ENCODE results near the gene CAPN2.
"Not testable (repeated sequence)": the region's sequence is repeated elsewhere in the genome, so short reads cannot be mapped to it uniquely, and the experiment has no call there.

CAPN2 gene

DNA sequence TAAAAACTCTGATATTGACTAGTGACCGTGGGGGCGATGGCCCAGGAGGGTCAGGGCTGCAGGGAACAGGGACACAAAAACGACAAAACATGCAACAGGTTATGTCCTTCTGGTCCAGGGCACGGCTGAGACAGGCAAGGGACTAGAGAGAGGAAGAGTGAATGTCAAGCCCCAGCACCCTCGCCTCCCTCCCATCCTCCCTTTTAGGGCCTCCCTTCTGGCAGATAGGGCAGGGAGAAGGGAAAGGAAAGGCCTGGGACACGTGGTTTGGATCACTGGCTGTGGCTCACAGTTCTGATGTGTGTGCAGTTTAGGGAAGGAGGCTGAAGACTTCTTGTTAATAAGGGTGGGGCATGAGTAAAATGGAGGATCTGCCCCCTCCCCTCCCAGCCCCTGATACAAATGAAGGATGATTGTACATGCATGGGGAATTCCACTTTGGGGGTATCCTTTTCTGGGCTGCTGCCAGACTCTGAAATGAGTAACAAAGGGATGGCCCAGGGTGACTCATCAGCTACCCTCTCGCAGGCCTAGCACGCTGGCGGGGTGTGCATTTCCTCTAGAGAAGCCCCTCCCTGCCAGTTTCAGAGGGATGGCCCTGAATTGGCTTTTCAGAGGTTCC is 14.2 kb downstream of the CAPN2 start:
- Histone ChIP-seq H3K9ac (ENCODE audit: low read length) (no peak overlapping the region), H3K27me3 (ENCODE audit: control insufficient read depth, insufficient read depth, low read length) (no peaks in the 10 kb centered on the region), H3K27ac (ENCODE audit: low read depth, low read length) (peak overlapping the region; percentile 44), H3K4me3 (ENCODE audit: low read length) (no peak overlapping the region), H3K36me3 (ENCODE audit: control insufficient read depth, insufficient read depth, low read length) (peaks cover 7% of the 10 kb centered on the region), H3K4me1 (ENCODE audit: control insufficient read depth, insufficient read depth, low read length) (peaks cover 13% of the 10 kb centered on the region)

DNA sequence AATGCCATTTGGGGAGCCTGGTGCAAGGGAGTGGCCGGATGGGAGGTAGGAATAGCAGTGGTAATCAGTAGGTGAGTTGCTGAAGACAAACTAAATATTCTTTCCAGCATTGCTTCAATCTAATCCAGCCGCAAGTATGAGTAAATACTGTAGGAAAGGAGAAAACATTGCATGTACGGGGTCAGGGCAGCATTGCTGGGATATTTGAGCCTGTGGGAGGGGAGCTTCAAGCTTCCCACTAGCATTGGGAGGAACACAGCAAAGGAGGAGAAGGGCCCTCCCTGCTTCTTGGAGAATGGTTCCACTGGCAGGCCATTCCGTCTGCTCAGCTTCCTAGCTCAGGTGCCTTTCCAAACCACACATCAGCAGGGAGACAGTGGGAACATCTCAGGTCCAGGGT is 15.2 kb downstream of the CAPN2 start:
- H3K4me1 ChIP-seq (ENCODE audit: control insufficient read depth, insufficient read depth, low read length), result peaks cover 13% of the 10 kb centered on the region
- peaks cover 7% of the 10 kb centered on the region for H3K36me3 ChIP-seq (ENCODE audit: control insufficient read depth, insufficient read depth, low read length)

DNA sequence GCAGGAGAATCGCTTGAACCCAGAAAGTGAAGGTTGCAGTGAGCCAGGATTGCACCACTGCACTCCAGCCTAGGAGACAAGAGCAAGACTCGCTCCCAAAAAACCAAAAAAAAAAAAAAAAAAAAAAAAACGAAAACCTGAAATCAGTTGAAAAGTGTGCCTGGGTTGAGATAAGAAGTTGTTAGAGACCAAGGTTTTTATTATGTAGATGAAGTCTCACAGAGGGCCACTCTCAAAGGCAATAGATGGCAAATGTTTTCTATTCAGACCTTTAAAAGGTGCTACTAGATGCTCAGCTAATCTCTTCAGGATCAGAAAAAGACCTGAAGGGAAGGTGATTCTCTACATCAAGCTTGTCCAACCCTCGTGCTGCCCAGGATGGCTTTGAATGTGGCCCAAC is 17.6 kb downstream of the CAPN2 start:
- Histone ChIP-seq H3K4me1 (ENCODE audit: control insufficient read depth, insufficient read depth, low read length) (peaks cover 13% of the 10 kb centered on the region), H3K9ac (ENCODE audit: low read length) (no peak overlapping the region), H3K27me3 (ENCODE audit: control insufficient read depth, insufficient read depth, low read length) (no peaks in the 10 kb centered on the region), H3K4me3 (ENCODE audit: low read length) (no peak overlapping the region), H3K36me3 (ENCODE audit: control insufficient read depth, insufficient read depth, low read length) (peaks cover 7% of the 10 kb centered on the region), H3K27ac (ENCODE audit: low read depth, low read length) (no peak overlapping the region)

More for the DNA sequence above, 15.2 kb downstream of the CAPN2 start:
- Histone ChIP-seq H3K9ac (ENCODE audit: low read length) (no peak overlapping the region), H3K4me3 (ENCODE audit: low read length) (no peak overlapping the region), H3K27me3 (ENCODE audit: control insufficient read depth, insufficient read depth, low read length) (no peaks in the 10 kb centered on the region), H3K27ac (ENCODE audit: low read depth, low read length) (no peak overlapping the region)

DNA sequence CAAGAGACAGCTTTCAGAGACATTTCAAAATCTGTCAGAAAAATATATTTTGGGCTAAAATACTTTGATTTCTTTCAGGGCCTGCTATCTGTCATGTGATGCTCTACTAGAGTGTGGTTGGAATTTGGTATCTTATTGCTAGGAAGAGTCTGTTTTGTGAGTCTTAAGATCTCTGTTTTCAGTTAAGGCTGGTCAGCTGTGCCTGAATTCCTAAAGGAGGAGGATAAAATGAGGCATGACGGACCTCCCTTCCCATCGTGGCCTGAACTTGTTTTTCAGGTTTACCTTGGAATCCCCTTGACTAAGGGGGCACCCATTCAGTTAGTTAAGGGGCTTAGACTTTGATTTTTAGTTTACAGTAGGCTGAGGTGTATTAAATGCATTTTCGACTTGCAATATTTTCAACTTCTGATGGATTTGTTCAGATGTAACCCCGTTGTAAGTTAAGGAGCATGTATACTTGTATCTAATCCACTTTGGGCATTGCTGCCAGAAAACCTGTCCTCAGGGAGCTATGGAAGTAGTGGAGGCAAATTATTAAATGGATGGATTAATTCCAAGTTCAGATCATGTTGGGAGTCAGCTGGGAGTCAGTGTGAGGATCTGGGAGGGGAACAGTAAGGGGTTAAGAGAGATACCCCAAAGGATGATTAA is 18.3 kb downstream of the CAPN2 start:
- Histone ChIP-seq H3K27ac (ENCODE audit: low read depth, low read length) (no peak overlapping the region), H3K27me3 (ENCODE audit: control insufficient read depth, insufficient read depth, low read length) (no peaks in the 10 kb centered on the region), H3K4me3 (ENCODE audit: low read length) (no peak overlapping the region), H3K36me3 (ENCODE audit: control insufficient read depth, insufficient read depth, low read length) (peaks cover 7% of the 10 kb centered on the region), H3K9ac (ENCODE audit: low read length) (no peak overlapping the region), H3K4me1 (ENCODE audit: control insufficient read depth, insufficient read depth, low read length) (peaks cover 13% of the 10 kb centered on the region)

DNA sequence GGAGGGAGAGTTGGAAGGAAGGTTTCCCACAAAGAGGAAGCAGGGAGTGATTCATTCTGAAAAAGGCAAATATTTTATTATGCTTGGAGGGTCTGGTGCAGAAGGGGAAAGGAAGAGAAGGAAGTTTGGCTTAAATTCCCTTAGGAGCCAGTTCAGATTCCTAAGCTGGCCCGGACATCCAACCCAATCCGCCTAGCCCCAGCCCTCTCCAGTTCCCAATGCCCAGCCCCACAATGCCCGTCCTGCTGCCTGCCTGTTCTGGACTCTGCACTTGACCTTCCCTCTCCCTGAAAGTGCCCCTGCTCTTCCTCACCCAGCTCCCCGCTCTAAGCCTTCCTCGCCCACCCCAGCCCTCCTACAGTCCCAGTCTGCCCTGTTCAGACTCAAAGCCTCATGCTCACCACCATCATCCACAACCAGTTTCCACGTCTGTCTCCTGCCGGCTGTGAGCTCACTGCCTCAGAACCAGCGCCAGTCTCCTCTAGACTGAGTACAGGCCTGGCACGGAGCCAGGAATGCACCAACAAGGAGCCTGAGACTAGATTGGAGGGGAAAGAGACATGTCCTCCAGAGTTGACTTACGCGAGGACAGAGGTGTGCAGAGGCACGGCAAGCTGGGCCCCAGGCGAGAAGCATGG is 18.9 kb downstream of the CAPN2 start:
- H3K4me1 ChIP-seq (ENCODE audit: control insufficient read depth, insufficient read depth, low read length), result peaks cover 8% of the 10 kb centered on the region
- H3K4me3 ChIP-seq (ENCODE audit: low read length), result no peak overlapping the region
- H3K27ac ChIP-seq (ENCODE audit: low read depth, low read length), result no peak overlapping the region
- no peaks in the 10 kb centered on the region for H3K27me3 ChIP-seq (ENCODE audit: control insufficient read depth, insufficient read depth, low read length)
- H3K36me3 ChIP-seq (ENCODE audit: control insufficient read depth, insufficient read depth, low read length), result peaks cover 7% of the 10 kb centered on the region
- no peak overlapping the region for H3K9ac ChIP-seq (ENCODE audit: low read length)

DNA sequence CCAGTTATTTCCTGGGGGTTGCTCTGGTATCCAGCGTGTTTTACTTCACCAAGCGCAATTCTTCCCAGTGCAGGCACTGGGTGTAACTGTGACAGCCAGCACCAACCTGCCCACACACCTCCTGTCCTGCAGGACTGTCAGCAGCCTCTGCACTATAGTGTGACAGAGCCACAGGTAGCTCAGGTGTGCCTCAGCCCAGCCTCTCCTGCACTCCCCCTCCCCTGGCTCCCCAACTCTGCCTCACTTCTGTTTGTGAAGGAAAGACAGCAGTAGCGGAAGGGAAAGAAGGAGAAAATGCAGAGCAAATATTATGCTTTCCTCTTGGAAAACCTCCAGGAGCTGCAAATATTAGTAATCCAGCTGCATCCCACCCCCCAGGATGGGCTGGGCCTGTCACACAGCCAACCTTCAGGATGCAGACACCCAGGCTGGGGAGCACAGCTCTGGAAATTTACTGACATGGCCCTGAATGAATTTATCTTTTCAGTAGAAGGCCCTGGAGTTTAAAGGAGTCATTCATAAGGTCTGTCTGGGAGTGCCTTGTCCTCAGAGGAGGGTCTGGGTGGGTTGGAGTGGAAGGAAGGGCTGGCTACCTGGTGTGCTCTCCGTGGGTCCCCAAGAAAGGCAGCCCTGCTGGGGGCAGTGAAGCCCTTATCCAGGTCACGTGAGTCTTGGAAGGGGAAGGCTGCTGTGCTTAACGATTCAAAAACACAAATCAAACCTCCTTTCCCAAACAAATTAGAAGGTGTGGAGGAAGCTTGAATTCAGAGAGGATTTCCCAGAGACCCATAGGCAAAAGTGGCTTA is 20.9 kb downstream of the CAPN2 start:
- Histone ChIP-seq H3K4me3 (ENCODE audit: low read length) (no peak overlapping the region), H3K9ac (ENCODE audit: low read length) (no peak overlapping the region), H3K27ac (ENCODE audit: low read depth, low read length) (no peak overlapping the region), H3K36me3 (ENCODE audit: control insufficient read depth, insufficient read depth, low read length) (peaks cover 7% of the 10 kb centered on the region), H3K4me1 (ENCODE audit: control insufficient read depth, insufficient read depth, low read length) (no peaks in the 10 kb centered on the region), H3K27me3 (ENCODE audit: control insufficient read depth, insufficient read depth, low read length) (no peaks in the 10 kb centered on the region)

DNA sequence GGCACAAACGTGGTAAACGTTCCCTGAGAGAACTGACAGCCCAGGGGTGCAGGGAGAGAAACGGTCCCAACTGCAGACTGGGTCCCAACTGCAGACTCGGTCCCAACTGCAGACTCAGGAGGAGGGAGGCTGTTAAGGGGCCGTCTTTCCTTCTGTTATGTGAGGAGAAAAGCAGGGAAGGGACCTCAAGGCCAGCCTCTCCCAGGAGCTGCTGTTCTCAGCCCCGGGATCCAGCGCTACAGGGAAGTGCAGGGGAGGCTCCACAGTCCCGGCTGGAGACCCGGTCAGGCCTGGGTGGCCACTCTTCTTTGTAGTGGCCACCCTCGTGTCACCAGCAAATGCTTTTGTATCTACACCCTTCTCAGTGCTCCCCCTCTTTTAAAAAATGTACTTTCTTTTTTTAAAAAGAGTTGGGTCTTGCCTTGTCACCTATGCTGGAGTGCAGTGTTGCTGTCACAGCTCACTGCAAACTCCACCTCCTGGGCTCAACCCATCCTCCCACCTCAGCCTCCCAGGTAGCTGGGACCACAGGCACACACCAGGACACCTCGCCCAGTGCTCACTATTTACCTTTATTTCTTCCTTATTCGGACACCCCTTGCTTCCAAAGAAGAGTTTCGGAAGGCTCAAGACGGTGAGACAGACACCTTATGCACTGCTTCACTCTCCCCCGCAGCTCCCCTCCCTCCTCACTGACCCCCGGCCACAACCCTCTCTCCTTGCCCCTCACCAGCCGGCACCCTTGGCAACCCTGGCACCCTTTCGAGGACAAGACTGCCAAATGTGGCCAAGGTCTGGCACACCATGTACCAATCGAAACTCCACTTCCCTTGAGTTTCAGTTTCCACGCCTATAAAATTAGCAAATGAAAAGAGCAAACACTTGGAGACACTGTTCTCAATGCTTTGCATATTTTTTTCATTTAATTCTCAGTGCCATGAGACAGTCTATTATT is 21.8 kb downstream of the CAPN2 start:
- no peak overlapping the region for H3K4me3 ChIP-seq (ENCODE audit: low read length)
- no peak overlapping the region for H3K9ac ChIP-seq (ENCODE audit: low read length)
- no peaks in the 10 kb centered on the region for H3K4me1 ChIP-seq (ENCODE audit: control insufficient read depth, insufficient read depth, low read length)
- no peak overlapping the region for H3K27ac ChIP-seq (ENCODE audit: low read depth, low read length)
- no peaks in the 10 kb centered on the region for H3K36me3 ChIP-seq (ENCODE audit: control insufficient read depth, insufficient read depth, low read length)
- H3K27me3 ChIP-seq (ENCODE audit: control insufficient read depth, insufficient read depth, low read length), result no peaks in the 10 kb centered on the region

DNA sequence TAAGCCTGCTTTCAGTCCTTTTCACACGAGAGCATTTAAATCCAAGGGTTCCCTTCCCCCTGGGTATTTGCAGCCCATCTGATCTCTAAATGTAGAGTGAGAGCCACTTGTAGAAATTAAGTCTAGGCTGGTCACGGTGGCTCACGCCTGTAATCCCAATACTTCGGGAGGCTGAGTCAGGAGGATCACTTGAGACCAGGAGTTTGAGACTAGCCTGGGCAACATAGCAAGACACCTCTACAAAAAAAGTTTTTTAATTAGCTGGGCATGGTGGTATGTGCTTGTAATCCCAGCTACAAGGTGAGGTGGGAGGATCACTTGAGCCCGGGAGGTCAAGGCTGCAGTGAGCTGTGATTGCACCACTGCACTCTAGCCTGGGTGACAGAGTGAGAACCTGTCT is 24.3 kb downstream of the CAPN2 start:
- not testable (repeated sequence) for H3K27ac ChIP-seq (ENCODE audit: low read depth, low read length); H3K4me3 ChIP-seq (ENCODE audit: low read length); H3K9ac ChIP-seq (ENCODE audit: low read length); H3K36me3 ChIP-seq (ENCODE audit: control insufficient read depth, insufficient read depth, low read length); H3K4me1 ChIP-seq (ENCODE audit: control insufficient read depth, insufficient read depth, low read length); H3K27me3 ChIP-seq (ENCODE audit: control insufficient read depth, insufficient read depth, low read length)

DNA sequence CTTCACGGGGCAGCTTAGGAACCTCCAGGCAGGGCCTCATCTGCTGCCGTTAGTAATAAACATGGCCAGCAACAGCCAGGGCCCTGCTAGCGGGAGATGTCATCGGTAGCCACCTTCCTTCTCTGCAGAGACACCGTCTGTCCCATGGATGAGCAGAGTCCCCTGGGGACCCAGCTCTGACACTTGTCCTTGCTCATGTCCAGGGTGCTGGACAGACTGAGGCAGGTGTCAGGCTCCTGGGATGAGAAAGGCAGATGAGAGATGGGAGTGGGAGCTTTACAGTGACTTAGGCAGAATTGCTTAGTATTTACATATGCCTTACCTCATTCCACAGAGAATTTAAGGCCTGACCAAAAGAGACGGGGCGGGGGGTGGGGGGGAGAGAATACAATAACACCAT is 25.0 kb downstream of the CAPN2 start:
- Histone ChIP-seq H3K4me3 (ENCODE audit: low read length) (no peak overlapping the region), H3K4me1 (ENCODE audit: control insufficient read depth, insufficient read depth, low read length) (peaks cover 2% of the 10 kb centered on the region), H3K27me3 (ENCODE audit: control insufficient read depth, insufficient read depth, low read length) (no peaks in the 10 kb centered on the region), H3K9ac (ENCODE audit: low read length) (no peak overlapping the region), H3K27ac (ENCODE audit: low read depth, low read length) (no peak overlapping the region), H3K36me3 (ENCODE audit: control insufficient read depth, insufficient read depth, low read length) (no peaks in the 10 kb centered on the region)

DNA sequence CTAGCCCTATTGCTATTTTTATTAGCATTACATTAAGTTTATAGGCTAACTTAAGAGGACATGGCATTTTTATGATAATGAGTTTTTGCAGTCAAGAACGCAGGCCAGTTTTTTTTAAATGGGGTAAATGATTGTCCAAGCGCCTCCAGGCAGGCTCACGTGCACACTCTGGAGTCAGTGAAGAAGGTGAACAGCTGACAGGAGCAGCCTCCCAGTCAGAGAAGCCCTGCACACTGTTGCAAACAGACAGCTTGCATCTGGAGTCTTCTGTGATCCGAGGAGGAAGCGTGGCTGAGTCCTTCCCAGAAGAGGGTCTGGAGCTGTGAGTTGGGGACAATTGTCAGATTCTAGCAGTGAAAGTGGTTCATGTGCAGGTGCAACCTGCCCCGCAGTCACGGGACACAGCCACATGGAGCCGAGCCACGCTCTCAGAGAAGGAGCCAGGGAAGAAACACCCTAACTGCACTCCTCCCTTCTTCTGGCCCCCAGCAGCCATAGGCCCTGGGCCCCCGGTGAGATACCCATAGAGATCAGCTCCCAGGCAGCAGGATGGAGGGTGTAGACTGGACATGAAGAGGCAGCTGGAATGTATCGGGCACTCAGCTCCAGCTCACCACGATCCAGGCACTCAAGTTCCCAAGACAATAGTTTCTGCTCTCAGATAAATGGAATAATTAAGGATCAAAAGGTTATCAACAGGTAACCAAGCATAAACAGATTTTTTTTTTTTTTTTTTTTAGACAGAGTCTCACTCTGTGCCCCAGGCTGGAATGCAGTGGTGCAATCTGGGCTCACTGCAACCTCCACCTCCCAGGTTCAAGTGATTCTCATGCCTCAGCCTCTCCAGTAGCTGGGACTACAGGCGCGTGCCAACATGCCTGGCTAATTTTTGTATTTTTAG is 26.4 kb downstream of the CAPN2 start:
- Histone ChIP-seq H3K4me3 (ENCODE audit: low read length) (no peak overlapping the region), H3K27ac (ENCODE audit: low read depth, low read length) (no peak overlapping the region), H3K4me1 (ENCODE audit: control insufficient read depth, insufficient read depth, low read length) (peaks cover 2% of the 10 kb centered on the region), H3K27me3 (ENCODE audit: control insufficient read depth, insufficient read depth, low read length) (no peaks in the 10 kb centered on the region), H3K36me3 (ENCODE audit: control insufficient read depth, insufficient read depth, low read length) (peaks cover 4% of the 10 kb centered on the region), H3K9ac (ENCODE audit: low read length) (no peak overlapping the region)

Measured in rectal smooth muscle tissue (tissue), 1 donor.